NT2/D1 (cell line): Measurements from ENCODE around the gene CABP4.

Source experiments
- SUZ12 ChIP-seq: IDR thresholded peaks from 2 replicates; pipeline ENCODE4 v1.6.1; 2011; ENCODE audit not compliant: insufficient read length, insufficient read depth; ENCODE audit errors: extremely low read depth
- YY1 ChIP-seq: IDR thresholded peaks from 2 replicates; pipeline ENCODE4 v1.6.1; 2011; ENCODE audit not compliant: insufficient read length, insufficient read depth
- ZNF274 ChIP-seq: IDR thresholded peaks from 2 replicates; pipeline ENCODE4 v1.6.1; 2011; ENCODE audit warnings: mild to moderate bottlenecking, low read depth, low read length

DNA sequence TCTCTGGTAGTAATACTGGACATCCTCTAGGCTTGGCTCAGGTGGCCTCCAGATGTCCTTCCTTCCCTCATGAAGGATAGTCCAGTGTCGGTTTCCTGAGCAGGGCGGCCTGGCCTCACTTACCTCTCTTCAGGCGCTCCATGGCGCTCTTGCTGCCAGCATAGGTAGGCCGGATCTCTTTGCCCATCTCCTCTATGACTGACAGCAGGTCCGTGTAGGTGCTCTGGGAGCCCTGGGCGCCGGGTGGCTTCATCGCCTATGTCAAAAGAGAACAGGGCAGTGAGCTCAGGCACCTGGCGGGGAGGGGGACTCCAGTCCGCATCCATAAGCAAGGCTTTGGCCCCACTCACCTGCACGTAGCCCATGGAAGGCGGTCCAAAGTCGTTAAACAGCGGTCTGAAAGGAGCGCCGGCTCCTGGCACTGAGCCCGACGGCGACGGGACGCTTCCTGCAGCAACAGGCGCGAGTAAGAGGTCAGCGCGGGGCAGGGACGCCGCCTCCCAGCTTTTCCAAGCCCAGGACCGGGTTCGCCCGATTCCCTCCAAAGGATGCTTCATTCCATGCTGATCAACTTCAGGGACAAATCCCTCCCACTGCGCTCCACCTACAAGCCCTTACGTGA lies 52.2 kb downstream of the CABP4 start:
- TF ChIP-seq SUZ12 (no peak), ZNF274 (no peak), YY1 (no peak)
